Activated effector memory CD4-positive, alpha-beta T cell treated with anti-CD3 and anti-CD28 coated beads, Interleukin-2, amount 50 U/mL, for 16 hours (primary cell): ENCODE data around the gene KIFC1.
"Not testable (repeated sequence)": the region's sequence is repeated elsewhere in the genome, so short reads cannot be mapped to it uniquely, and the experiment has no call there.

ENCODE experiments used
- DNase-seq: peaks from one replicate; pipeline ENCODE4 v3.0.0-alpha.2; 2020

Gene KIFC1

GRCh38 chr6:33377171-33377570, 14.5 kb upstream of the KIFC1 start:
- no peak for DNase-seq

GRCh38 chr6:33379184-33379583, 12.4 kb upstream of the KIFC1 start:
- not testable (repeated sequence) for DNase-seq

DNA sequence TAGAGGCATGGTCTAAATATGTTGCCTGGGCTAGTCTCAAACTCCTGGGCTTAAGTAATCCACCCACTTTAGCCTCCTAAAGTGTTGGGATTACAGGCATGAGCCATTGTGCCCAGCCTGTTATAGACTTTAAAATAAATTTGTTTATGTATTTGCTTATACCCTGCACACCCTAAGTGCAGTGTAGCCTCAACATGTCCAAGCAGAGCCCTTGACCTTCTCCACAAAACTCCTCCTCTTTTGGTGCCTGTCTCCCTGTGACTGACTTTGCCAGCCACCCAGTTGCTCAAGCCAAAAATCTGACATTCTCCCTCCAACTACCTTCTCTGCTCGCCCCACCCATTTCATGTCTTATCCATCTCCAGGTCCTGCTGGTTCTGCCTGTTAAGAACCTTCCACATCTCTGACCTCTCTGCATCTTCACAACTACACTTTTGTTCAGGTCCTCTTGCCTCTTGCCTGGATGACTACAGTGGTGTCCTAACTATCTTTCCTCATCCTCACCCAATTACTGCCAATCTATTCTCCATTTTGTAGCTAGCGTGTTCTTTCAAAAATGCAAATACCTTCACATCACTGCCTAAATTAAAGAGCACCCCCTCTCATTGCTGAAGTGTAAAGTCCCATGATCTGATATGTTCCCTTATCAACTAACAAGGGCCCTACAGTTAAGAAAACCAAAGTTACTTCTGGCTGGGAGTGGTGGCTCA, 11.2 kb upstream of the KIFC1 start:
- DNase-seq, result no peak

DNA sequence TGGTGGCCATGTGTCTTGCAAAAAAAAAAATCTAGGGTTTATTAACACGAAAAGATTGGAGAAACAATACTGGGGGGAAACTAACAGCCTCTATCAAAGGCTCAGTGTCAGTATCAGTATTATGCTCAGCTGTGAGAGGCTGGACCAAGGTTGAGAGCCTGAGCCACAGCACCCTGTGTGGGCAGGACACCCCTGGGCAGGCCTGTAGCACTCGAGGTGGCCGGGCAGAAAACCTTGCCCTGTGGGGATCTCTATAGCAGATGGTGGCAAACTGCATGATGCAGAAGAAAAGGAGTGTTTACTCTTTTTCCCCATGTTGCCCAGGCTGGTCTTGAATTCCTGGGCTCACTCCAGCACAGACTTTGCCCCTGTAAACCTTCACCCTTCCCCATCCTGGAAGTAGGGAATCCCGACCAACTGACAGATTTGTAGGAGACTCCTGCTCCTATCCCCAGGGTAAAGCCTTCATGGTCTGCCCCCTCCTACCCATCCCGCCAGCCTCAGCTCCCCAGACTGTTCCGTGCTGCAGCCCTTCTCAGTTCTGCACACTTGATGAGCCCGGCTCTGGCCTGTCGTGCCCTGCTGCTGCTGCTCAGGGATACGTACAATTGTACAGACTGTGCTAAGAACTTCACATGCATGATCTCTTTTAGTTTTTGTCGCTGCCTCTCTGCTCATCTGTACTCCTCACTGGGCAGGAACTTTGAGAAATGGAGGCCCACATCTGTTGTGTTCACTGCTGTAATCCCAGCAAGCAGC, 8.0 kb upstream of the KIFC1 start:
- no peak for DNase-seq

- DNase-seq, result no peak
These were observed 7.0 kb upstream of the KIFC1 start for GRCh38 chr6:33384581-33385020.

DNA sequence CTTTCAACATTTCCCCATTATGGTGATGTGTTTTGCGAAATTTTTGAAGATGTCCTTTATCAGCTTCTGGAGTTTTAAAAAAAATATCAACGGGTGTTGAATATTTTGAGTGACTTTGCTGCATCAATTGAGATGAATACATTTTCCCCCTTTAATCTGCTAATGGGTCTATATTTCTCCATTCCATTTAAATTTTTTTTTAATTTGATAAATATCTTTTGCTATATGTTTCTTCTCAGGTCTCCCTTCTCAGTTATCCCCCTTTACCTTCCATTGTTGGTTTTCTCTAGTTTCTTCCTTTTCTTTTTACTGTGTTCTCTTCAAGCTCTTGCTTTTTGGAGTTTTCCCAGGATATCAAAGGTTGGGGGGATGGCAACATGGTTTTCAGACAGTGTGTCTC, 1.4 kb upstream of the KIFC1 start:
- no peak for DNase-seq

DNA sequence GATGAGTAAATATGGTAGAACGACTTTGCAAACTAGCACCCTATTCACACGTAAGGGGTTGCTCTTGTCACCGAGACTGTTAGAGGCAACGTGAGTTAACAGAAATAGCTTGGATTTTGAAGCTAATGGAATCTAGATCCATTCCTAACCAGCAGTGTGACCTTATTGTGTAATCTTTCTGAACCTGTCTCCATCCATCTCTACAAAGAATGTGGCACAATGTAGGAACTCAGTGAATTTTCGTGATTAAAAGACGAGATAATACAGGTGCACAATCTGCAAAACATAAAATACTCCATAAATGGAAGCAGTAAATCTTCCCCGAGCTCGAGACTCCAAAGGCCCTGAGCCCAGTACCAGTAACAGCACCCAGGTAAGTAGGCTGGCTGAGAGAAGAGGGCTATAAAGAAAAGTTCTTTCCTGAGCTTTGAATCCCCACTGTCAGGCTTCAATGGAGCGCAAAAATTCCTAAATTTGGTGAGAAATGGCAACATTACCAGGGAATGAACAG, 801 bp upstream of the KIFC1 start:
- no peak for DNase-seq

DNA sequence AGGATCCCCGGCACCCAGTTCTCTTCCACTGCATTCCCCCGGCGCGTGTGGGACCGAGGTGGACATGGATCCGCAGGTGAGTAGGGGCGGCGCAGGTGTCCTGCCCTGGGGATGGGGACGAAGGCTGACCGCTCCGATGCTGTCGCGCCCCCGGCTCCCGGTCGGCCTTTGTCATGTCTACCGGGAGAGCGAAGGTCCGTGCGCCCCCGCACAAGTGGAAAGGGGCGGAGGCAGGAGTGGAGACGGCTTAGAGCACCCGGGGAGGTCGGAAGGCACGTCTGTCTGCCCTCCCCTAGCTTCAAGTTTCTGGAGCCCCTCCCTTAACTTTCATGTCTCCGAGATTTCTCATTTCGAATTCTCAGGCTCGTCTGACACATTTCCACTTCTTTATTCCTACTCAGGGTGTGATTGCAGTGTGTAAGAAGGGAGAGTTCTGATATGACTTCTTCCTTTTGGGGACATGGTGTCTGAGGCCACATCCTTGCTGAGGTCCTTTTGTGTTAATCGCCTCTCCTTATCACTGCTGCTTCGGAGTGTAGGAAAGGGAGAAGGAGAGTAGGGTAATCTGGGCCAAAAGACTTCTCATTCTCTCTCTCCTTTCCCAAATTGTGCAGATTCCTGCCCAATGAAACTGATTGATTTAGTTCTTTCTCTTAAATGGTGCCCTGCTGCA, 435 bp downstream of the KIFC1 start:
- DNase-seq, result no peak

DNA sequence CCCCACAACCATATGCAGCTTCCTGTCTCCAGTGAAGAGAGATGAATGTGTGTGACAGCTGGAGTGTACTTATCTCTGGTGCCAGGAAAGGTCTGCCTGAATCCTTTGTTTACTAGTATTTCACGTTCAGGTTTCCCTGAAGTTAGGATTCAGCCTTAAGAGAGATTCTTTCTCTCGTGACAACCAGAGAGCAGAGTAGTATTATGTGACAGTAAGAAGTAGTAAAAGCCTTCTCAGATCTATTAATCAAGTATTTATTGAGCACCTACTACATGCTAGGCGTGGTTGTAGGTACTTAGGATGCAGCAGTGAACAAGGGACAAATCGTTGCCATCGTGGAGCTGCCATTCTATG, 949 bp downstream of the KIFC1 start:
- no peak for DNase-seq

- no peak for DNase-seq
These were observed 1.4 kb downstream of the KIFC1 start for GRCh38 chr6:33392979-33393378.

GRCh38 chr6:33397541-33397940, 5.9 kb downstream of the KIFC1 start:
- no peak for DNase-seq

- not testable (repeated sequence) for DNase-seq
These were observed 7.0 kb downstream of the KIFC1 start for GRCh38 chr6:33398601-33399000.

- not testable (repeated sequence) for DNase-seq
These were observed 8.3 kb downstream of the KIFC1 start for GRCh38 chr6:33399881-33400280.

GRCh38 chr6:33404884-33405283, 13.3 kb downstream of the KIFC1 start:
- DNase-seq, result no peak

DNA sequence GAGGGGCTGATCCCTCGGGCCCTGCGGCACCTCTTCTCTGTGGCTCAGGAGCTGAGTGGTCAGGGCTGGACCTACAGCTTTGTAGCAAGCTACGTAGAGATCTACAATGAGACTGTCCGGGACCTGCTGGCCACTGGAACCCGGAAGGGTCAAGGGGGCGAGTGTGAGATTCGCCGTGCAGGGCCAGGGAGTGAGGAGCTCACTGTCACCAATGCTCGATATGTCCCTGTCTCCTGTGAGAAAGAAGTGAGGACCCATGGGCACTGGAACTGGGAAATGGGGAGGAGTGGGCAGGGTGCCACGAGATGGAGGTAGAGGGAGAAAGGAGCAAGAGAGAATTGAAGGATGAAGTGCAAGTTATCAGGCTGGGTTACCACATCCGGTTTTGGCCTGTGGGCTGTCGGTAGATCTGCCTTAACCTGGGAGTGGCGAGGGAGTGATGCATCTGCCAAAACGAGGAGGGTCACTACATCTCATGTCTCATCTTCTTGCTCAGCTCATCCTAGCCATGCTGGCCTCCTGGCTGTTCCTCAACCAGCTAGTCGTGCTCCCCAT, 13.8 kb downstream of the KIFC1 start:
- no peak for DNase-seq

GRCh38 chr6:33406126-33406525, 14.5 kb downstream of the KIFC1 start:
- no peak for DNase-seq

DNA sequence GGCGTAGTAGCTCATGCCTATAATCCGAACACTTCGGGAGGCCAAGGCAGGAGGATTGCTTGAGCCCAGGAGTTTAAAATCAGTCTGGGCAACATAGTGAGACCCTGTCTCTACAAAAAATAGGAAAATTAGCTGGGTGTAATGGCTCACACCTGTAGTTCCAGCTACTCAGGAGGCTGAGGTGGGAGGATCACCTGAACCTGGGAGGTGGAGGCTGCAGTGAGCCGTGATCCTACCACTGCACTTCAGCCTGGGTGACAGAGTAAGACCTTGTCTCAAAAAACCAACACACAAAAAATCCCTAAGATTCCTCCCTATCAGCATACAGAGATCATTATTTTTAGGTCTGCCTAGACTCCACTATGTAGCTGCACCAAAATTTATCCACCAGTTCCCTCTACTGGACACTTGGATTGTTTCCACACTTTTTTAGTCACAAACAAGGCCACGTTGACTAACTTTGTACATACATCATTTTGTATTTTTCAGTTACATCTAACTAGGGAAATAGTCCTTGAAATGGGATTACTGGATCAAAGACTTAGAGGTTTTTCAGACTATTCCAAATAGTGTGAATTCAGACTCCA, 15.6 kb downstream of the KIFC1 start:
- no peak for DNase-seq

- DNase-seq, result peak; percentile 99
These were observed 18.6 kb downstream of the KIFC1 start for GRCh38 chr6:33410050-33410710.

DNA sequence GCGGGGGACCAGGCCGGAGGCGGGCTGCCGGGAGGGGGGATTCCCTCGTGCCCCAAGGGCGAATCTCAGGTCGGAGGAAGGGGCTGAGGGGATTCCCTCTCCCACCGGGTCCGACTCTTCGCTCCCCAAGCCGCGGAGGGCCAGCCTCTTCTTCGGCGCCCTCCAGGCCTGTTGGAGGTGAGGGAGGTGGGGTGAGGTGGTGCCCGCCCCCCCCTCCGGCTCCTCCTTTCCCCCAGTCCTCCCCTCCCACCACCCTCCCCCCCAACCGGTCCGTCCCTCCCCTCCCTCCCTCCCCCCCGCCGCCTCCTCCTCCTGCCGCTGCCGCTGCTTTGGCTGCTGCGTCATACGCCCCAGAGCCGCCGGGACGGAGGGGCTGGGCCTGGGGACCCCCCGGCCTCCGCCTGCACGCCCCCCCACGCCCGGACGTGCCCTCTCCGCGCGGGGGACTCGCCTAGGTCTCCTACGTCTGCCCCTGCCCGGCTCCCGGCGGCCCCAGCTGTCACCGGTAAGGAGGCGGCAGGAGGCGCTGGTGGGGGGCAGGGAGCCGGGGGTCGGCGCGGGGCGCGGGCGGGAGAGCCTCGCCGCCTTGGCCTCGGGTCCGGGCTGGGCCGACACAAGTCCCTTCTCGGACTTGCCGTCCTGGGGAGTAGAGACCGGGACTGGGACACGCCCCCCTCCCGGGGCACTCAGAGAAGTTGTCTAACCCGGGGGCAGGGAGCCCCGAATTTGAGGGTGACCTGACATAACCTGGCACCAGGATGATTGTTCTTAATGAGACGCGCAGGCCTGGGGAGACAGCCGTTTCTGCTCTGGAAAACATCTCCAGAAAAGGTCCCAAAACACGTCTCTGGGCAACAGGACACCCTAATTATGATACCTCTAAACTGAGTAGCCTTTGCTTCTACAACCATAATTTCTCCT, 19.3 kb downstream of the KIFC1 start, which contains the start of gene PHF1:
PHF1 (plus strand) TSS at position 304 of the 921 bp plus-strand sequence. CDS start 1,250 bp downstream, outside the sequence.
- no peak for DNase-seq

DNA sequence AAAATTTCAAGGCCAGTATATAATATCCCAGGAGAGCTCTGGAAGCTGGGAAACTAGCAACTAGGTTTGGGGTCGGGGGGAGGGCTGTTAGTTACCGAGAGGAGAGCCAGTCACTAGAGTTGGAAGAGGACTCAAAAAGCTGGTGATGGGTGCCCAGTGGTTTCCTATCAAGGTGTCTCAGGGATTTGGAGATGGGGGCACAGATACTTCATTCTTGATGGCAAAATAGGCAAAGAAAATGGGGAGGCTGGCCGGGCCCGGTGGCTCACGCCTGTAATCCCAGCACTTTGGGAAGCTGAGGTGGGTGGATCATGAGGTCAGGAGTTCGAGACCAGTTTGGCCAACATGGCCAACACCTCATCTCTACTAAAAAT, 20.0 kb downstream of the KIFC1 start:
- no peak for DNase-seq
